ENCODE data around the gene SLAMF9.

- TF ChIP-seq EZH2 (IDR thresholded peaks at IDR 0.05; ENCODE audit: low read length, unreplicated experiment): no peak
- TF ChIP-seq CTCF (conservative IDR thresholded peaks at IDR 0.05; ENCODE audit: low read depth, low read length): no peak
These were observed 26.1 kb downstream of the SLAMF9 start for GRCh38 chr1:159927849-159928431.
